DOHH2 (cell line): Measurements from ENCODE around the gene C19orf18.

Experiments
- CTCF ChIP-seq: fragments of 200-600 bp; sonication (generic); IDR thresholded peaks from one replicate; pipeline ENCODE4 v1.5.1; 2014; ENCODE audit warnings: antibody characterized with exemption, mild to moderate bottlenecking, low read depth, low read length; ENCODE audit not compliant: poor library complexity, severe bottlenecking
- EZH2phosphoT487 ChIP-seq: fragments of 200-600 bp; sonication (generic); IDR thresholded peaks from 2 replicates; pipeline ENCODE4 v1.6.1; 2017; ENCODE audit warnings: borderline replicate concordance, mild to moderate bottlenecking, antibody characterized with exemption, low read length, moderate library complexity, mixed read lengths

- no peak for TF ChIP-seq CTCF
- TF ChIP-seq EZH2phosphoT487: no peak
Observed at GRCh38 chr19:58022283-58022660, 47.9 kb upstream of the C19orf18 start.
